SW480 (cell line): Measurements from ENCODE around the gene TAF13.
A peak's percentile ranks its signal among the peaks of the same experiment; 100 is the strongest.
"Not testable (repeated sequence)": the region's sequence is repeated elsewhere in the genome, so short reads cannot be mapped to it uniquely, and the experiment has no call there.

Experiments used
- DNase-seq: peaks from one replicate; pipeline ENCODE4 v3.0.0-alpha.2; 2016; ENCODE audit warnings: low spot score

The TAF13 gene

DNA sequence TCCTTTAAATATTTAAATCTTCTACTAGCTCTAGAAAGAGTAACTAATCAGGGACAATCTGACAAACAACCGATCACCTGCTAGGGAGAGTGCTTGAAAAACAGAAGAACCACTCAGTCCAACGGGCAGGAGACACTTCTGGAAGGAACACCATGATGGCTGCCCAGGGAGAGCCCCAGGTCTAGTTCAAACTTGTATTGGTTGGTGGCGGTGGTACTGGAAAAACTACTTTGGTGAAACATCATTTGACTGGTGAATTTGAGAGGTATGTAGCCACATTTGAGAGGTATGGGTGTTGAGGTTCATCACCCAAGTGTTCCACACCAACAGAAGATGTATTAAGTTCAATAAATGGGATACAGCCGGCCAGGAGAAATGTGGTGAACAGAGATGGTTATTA, 29.1 kb downstream of the TAF13 start:
- no peak for DNase-seq

DNA sequence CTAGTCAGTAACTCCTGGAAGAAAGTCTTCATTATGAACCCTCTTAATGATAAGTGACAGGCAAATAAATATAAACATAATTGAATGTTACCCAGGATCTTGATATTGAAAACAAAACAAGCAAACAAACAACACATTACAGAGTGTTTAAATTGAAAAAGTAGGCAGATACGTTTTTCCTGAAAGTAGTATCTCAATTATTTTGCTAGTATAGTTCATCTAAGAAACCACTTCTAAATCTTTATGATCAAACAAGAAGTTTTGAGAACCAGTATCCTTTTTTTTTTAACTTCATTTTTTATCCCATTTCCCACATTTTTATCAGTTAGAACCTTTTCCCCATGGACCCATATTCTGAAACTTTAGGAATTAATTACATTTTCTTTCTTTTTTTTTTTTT, 30.2 kb downstream of the TAF13 start:
- DNase-seq, result no peak

DNA sequence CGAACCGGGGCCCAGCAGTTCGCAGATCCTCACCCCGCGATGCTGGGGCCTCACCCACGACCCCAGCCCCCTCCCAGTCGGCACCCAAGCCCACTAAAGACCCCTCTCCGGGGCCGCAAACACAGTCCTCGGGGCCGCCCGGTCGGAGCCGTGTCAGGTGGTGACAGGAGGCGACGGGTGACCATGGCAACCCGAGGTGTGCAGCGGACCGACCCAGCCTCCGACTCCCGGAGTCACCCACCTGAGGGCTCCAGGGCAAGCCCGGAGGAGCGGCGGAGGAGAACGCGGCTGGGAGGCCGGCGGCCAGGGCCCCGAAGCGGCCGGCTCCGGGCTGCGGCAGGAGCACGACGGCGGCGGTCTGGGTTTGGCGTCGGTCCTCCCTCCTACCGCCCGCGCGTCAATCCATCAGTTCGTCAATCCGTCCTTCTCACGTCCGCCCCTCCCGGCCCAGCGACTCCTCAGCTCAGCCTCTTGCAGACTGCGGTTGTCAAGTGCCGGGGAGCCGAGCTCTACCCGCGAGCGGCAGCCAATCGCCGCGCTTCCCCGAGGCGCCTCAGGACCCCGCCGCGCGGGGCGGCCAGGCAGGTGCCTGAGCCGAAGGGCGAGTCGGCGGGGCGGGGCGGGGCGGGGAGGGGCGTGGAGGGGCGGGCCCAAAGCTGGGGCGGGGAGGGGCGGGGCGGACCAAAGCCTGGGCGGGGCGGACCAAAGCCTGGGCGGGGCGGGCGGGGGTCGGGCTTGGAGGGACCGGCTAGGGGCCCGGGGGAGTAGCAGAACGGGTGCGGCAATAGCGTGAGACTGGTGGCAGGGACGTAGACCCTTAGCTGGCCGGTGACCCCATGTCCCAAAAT, 34.0 kb downstream of the TAF13 start, which contains the start of gene WDR47:
Gene WDR47 (minus strand): TSS at position 482 of the 848 bp plus-strand sequence. CDS start 18,590 bp downstream, outside the sequence.
- DNase-seq, result peak; percentile 90

DNA sequence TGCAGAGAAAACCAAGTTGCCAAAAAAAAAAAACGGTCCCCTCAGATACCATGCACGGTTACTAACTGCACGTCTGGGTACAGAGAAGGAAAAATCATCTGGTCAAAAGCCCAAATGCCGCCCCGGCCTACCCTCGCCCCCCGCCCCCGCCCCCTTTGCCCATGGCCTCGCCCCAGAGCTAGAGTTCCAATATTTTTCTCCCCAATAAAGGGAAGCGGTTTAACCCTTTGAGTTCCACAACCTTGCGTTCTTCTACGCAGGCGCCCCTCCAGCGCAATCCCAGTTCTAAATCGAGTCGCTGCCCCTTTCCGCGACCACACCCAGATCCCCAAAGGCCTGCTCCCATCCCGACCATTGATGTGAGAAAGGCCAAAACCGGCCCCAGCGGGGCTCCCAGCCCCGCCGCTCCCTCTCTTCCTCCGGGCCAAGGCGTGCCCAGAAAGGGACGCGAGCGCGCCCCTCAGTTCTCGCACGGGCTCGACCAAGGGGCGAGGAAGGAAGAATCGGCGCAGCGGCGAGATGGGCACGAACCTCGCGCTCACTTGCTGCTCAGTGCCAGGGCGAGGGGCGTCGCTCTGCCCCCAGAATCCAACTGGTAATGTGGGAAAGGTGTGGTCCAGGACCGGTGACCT, 34.7 kb downstream of the TAF13 start:
- DNase-seq, result no peak

DNA sequence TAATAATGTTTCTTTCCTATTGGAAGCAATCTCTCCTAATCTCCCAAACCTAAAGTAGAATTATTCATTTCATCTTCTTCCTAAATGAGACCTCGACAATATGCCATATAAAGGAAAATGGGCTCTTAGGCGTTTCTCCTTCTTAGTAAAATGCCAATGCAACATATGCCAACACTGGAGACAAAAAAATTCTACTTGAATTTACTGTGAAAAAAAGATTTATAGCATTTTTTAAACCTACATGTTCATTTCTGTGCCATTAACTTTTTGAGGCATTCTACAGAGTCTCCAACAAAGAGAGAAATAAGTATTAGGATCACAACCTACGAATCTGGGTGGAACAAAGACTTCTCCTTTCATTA, 35.2 kb downstream of the TAF13 start:
- no peak for DNase-seq

DNA sequence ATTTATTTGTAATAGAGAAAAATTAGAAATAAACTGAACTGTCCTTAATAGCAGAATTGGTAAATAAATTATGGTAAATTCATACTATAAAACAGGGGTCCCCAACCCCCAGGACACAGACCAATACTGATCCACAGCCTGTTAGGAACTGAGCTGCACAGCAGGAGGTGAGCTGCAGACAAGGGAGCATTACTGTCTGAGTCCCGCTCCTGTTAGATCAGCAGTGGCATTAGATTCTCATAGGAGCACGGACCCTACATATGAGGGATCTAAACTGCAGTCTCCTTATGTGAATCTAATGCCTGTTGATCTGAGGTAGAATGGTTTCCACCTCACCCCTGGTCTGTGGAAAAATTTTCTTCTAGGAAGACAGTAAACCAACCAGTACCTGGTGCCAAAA, 41.4 kb downstream of the TAF13 start:
- DNase-seq, result no peak

DNA sequence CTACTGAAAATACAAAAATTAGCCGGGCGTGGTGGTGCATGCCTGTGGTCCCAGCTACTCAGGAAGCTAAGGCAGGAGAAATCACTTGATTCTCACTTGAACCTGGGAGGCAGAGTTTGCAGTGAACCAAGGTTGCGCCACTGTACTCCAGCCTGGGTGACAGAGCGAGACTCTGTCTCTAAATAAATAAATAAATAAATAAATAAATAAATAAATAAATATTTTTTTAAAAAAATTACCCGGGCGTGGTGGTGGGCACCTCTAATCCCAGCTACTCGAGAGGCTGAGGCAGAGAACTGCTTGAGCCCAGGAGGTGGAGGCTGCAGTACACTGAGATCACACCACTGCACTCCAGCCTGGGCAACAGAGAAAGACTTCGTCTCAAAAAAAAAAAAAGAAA, 46.3 kb downstream of the TAF13 start:
- not testable (repeated sequence) for DNase-seq

DNA sequence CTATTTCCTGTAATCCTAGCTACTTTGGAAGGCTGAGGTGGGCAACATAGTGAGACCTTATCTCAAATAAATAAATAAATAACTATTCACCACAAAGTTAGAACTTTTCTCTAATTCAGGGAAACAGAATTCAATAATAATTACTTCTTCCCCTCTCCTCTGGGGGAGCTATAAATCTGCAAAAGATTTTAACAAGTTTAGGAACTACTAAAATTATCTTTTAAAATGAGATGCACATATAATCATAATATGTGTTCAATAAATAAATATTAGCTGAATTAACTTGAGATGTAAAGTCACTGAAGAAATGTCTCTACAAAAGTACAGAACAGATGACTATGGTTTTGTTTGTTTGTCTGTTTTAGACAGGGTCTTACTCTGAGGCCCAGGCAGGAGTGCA, 48.0 kb downstream of the TAF13 start:
- no peak for DNase-seq

DNA sequence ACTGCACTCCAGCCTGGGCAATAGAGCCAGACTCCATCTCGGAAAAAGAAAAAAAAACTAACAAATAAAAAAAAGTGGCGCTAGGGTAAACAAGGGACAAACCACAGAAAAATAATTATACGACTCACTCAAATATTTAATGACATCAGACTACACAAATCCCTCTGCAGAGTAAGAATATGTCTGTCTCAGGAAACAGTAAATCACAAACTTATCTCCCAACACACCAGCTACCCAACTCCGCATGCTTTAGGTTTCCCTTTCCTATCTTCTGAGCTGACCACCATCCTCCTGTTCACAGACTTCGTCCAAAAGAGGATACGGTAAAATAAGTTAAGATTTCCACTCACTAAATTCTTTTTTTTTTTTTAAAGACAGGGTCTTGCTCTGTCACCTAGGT, 50.1 kb downstream of the TAF13 start:
- DNase-seq, result no peak

DNA sequence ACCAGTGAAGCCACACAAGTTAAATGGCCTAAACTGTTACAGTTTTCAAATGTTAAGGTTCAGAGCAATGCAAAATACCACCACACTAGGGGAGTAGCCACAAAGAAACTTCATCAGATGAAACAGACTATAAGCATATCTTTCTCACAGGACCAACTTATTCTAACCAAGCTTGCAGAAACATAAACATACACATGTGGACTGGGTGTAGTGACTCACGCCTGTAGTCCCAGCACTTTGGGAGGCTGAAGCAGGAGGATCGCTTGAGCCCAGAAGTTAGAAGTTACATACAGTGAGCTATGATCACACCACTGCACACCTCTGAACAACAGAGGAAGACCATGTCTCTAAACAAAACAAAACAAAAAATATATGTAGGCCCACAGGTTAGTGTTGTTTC, 51.2 kb downstream of the TAF13 start:
- no peak for DNase-seq

DNA sequence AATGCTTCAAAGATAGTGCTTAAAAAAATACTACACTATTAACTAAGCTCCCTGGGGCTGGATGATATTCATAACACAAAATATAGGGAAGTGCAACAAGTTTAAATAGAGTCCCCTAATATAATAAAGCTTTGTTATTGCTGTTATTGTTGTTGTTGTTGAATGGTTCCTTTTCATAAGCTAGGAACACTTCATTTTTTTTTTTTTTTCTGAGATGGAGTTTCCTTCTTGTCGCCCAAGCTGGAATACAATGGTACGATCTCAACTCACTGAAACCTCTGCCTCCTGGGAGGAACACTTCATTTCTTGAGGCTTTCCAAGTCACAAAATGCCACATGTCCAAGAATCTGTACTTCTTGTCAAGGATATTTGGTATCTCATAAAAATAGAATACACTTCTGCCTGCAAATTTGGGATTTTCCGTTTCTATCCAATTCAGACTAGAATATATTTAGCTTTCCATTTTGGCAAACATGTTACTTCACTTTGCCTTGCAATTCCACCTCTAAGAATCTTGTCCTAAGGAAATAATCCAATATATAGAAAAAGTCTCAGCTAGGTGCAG, 55.0 kb downstream of the TAF13 start:
- DNase-seq, result no peak

DNA sequence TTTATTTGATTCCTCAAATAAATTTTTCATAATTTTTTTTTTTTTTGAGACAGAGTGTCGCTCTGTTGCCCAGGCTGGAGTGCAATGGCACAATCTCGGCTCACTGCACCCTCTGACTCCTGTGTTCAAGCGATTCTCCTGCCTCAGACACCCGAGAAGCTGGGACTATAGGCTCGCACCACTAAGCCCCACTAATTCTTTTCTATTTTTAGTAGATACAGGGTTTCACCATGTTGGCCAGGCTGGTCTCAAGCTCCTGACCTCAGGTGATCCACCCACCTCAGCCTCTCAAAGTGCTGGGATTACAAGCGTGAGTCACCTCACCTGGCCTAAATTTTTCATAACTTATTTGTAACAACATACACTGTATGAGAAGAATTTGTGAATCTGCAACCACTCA, 58.1 kb downstream of the TAF13 start:
- not testable (repeated sequence) for DNase-seq

DNA sequence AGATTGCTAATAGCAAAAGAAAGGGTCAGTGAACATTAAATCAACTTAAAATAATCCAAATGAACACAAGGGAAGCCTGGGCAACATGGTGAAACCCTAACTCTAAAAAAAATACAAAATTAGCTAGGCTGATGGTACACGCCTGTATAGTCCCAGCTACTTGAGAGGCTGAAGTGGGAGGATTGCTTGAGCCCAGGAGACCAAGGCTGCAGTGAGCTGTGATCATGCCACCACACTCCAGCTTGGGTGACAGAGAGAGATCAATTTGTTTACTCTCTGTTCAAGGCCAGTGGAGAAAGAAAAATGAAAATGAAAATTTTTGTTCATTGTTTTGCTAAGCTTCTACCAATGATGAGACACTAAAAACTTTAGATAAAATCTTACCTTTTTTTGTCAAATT, 58.7 kb downstream of the TAF13 start:
- no peak for DNase-seq
